Smooth muscle cell (in vitro differentiated cells): ENCODE results near the gene FANCD2. TPM values are rescaled to one million over a fixed set of nuclear protein-coding genes. Genes with fewer than 3 reads are reported as not detected.
"Not testable (repeated sequence)": the region's sequence is repeated elsewhere in the genome, so short reads cannot be mapped to it uniquely, and the experiment has no call there.

ENCODE experiments used
- DNase-seq: peaks from one replicate; lab custom pipeline; 2025; ENCODE audit not compliant: unreplicated experiment; lab: John Stamatoyannopoulos, UW
- H2AFZ ChIP-seq: fragments of 200-600 bp; sonication (generic); 2 replicates; pipeline ENCODE4 v1.6.0; 2016; ENCODE audit warnings: antibody characterized with exemption, low read depth, mild to moderate bottlenecking
- H3F3A ChIP-seq: fragments of 200-600 bp; sonication (generic); 2 replicates; pipeline ENCODE4 v1.6.0; 2017; ENCODE audit warnings: antibody characterized with exemption, low read depth
- H3K27ac ChIP-seq: fragments of 200-600 bp; sonication (generic); 2 replicates; pipeline ENCODE4 v1.5.1; 2016; ENCODE audit warnings: low read depth, mild to moderate bottlenecking
- H3K27me3 ChIP-seq: fragments of 200-600 bp; sonication (generic); 2 replicates; pipeline ENCODE4 v1.6.1; 2016; ENCODE audit warnings: low read depth, mild to moderate bottlenecking
- H3K36me3 ChIP-seq: fragments of 200-600 bp; sonication (generic); 2 replicates; pipeline ENCODE4 v1.5.1; 2016; ENCODE audit warnings: low read depth
- H3K4me1 ChIP-seq: fragments of 200-600 bp; sonication (generic); 2 replicates; pipeline ENCODE4 v1.5.1; 2016; ENCODE audit warnings: low read depth
- H3K4me2 ChIP-seq: fragments of 200-600 bp; sonication (generic); 2 replicates; pipeline ENCODE4 v1.6.0; 2016; ENCODE audit warnings: mild to moderate bottlenecking
- H3K4me3 ChIP-seq: fragments of 200-600 bp; sonication (generic); 2 replicates; pipeline ENCODE4 v1.5.1; 2016; ENCODE audit warnings: mild to moderate bottlenecking
- H3K79me2 ChIP-seq: fragments of 200-600 bp; sonication (generic); 2 replicates; pipeline ENCODE4 v1.6.0; 2016; ENCODE audit warnings: low read depth, mild to moderate bottlenecking
- H3K9ac ChIP-seq: fragments of 200-600 bp; sonication (generic); 2 replicates; pipeline ENCODE4 v1.6.0; 2016; ENCODE audit warnings: low read depth
- H3K9me3 ChIP-seq: fragments of 200-600 bp; sonication (generic); replicated peaks from 2 replicates; pipeline ENCODE4 v1.5.1; 2016; ENCODE audit warnings: low read depth
- H4K20me1 ChIP-seq: fragments of 200-600 bp; sonication (generic); 2 replicates; pipeline ENCODE4 v1.6.0; 2016; ENCODE audit warnings: low read depth
- WGBS: methylation state at CpG from one replicate; pipeline ENCODE4 v1.1.7; 2016; ENCODE audit warnings: low lambda C conversion rate; 5-methylcytosine and 5-hydroxymethylcytosine counted together
- polyA plus RNA-seq: library from polyadenylated mRNA; unstranded; fragments of >200 nt; fragmentation: Nextera tagmentation; extraction: Ambion mirVana; gene quantifications from 2 replicates; pipeline ENCODE4 v1.2.1, GENCODE V29; 2016
- total RNA-seq: library from RNA; depleted of rRNA; stranded (reverse); fragments of >200 nt; gene quantifications from 2 replicates; pipeline ENCODE4 v1.2.3, GENCODE V29; 2014
- TF ChIP-seq, protein P1 (sequence below): fragments of 200-600 bp; sonication (generic); IDR thresholded peaks from 2 replicates; pipeline ENCODE4 v1.5.1; 2017; ENCODE audit warnings: borderline replicate concordance, mild to moderate bottlenecking, antibody characterized with exemption; ENCODE audit not compliant: insufficient read depth, poor library complexity, severe bottlenecking

The FANCD2 gene
- total and polyA plus RNA-seq, 2 experiments from 2014 or later = 4.4 to 7.6 TPM

GRCh38 chr3:10085738-10086137, 59.5 kb downstream of the FANCD2 start:
- WGBS = 77% methylated on average over 1 of the region's 1 CpG
- H3K9me3 ChIP-seq = no peaks in the 10 kb centered on the region
- DNase-seq = no peak

DNA sequence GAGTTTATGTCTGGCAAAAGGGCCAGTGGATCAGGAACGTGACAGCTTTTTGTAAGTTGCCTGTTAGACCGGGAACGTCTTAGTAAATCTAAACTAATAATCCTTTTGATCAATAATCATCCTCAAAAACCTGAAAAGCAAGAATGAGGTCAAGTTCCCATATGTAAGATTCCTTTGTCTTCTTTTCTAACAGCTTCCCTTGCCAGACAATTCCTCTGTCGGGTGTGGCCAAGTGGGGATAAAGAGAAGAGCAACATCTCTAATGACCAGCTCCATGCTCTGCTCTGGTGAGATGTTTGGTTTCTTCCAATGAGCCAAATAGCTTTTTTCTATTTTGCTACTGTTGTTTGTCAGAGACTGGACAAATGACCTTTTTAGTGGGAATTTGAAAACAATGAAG, 62.0 kb downstream of the FANCD2 start:
- Histone ChIP-seq H3K9ac (no peak overlapping the region), H3F3A (no peaks in the 10 kb centered on the region), H3K9me3 (no peaks in the 10 kb centered on the region), H3K27ac (peak overlapping the region; percentile 18), H3K27me3 (no peaks in the 10 kb centered on the region), H3K79me2 (no peaks in the 10 kb centered on the region), H2AFZ (no peak overlapping the region), H3K4me1 (no peaks in the 10 kb centered on the region), H3K36me3 (no peaks in the 10 kb centered on the region), H3K4me2 (no peak overlapping the region), H3K4me3 (no peak overlapping the region), H4K20me1 (no peaks in the 10 kb centered on the region)
- WGBS = 83% methylated on average over 4 of the region's 4 CpGs
- DNase-seq = no peak
- TF ChIP-seq, protein P1, sequence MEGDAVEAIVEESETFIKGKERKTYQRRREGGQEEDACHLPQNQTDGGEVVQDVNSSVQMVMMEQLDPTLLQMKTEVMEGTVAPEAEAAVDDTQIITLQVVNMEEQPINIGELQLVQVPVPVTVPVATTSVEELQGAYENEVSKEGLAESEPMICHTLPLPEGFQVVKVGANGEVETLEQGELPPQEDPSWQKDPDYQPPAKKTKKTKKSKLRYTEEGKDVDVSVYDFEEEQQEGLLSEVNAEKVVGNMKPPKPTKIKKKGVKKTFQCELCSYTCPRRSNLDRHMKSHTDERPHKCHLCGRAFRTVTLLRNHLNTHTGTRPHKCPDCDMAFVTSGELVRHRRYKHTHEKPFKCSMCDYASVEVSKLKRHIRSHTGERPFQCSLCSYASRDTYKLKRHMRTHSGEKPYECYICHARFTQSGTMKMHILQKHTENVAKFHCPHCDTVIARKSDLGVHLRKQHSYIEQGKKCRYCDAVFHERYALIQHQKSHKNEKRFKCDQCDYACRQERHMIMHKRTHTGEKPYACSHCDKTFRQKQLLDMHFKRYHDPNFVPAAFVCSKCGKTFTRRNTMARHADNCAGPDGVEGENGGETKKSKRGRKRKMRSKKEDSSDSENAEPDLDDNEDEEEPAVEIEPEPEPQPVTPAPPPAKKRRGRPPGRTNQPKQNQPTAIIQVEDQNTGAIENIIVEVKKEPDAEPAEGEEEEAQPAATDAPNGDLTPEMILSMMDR = no peak

More at GRCh38 chr3:10085738-10086137, 59.5 kb downstream of the FANCD2 start:
- Histone ChIP-seq H2AFZ (no peak overlapping the region), H3K36me3 (no peaks in the 10 kb centered on the region), H3K9ac (peak overlapping the region; percentile 51), H3K79me2 (no peaks in the 10 kb centered on the region), H3K4me3 (no peak overlapping the region), H3K4me1 (no peaks in the 10 kb centered on the region), H3K4me2 (peak overlapping the region; percentile 17), H3K27me3 (no peaks in the 10 kb centered on the region), H3K27ac (peak overlapping the region; percentile 80), H3F3A (no peaks in the 10 kb centered on the region), H4K20me1 (no peaks in the 10 kb centered on the region)
- TF ChIP-seq, protein P1 = no peak

GRCh38 chr3:10090179-10090578, 63.9 kb downstream of the FANCD2 start:
- Histone ChIP-seq H3K27me3 (no peaks in the 10 kb centered on the region), H3K9me3 (no peaks in the 10 kb centered on the region)
- 96% methylated on average over 6 of the region's 6 CpGs for WGBS

DNA sequence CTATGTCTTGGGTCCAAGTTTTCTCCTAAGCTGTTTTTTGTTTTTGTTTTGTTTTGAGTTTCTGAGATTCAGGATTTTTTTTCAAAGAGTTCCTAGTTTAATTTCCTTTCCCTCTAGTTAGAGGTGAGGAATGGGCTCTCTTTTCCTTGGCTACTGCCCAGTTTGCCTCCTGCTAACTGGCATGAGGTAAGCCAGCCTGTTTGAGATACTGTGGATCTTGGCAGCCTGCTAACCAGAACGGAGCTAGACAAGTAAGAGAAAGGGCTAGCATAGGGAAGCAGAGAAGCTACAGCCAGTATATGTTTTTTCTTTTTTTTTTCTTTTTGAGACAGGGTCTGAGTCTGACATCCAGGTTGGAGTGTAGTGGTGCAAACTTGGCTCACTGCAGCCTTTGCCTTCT, 64.5 kb downstream of the FANCD2 start:
- not testable (repeated sequence) for H3K9me3 ChIP-seq, DNase-seq, H3K9ac ChIP-seq, H2AFZ ChIP-seq, H3K4me2 ChIP-seq, H4K20me1 ChIP-seq, H3K4me1 ChIP-seq, H3F3A ChIP-seq, H3K27ac ChIP-seq, H3K79me2 ChIP-seq, H3K4me3 ChIP-seq, H3K27me3 ChIP-seq, H3K36me3 ChIP-seq
- WGBS = 100% methylated on average over 1 of the region's 1 CpG

More at GRCh38 chr3:10090179-10090578, 63.9 kb downstream of the FANCD2 start:
- Histone ChIP-seq H4K20me1 (no peaks in the 10 kb centered on the region), H3K4me2 (no peak overlapping the region), H3K4me1 (no peaks in the 10 kb centered on the region), H3F3A (no peaks in the 10 kb centered on the region), H3K27ac (no peak overlapping the region), H2AFZ (no peak overlapping the region), H3K4me3 (no peak overlapping the region), H3K79me2 (no peaks in the 10 kb centered on the region), H3K36me3 (no peaks in the 10 kb centered on the region), H3K9ac (no peak overlapping the region)
- TF ChIP-seq, protein P1 = no peak
- DNase-seq = no peak

DNA sequence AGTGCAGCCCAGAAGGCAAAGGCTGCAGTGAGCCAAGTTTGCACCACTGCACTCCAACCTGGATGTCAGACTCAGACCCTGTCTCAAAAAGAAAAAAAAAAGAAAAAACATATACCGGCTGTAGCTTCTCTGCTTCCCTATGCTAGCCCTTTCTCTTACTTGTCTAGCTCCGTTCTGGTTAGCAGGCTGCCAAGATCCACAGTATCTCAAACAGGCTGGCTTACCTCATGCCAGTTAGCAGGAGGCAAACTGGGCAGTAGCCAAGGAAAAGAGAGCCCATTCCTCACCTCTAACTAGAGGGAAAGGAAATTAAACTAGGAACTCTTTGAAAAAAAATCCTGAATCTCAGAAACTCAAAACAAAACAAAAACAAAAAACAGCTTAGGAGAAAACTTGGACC, 65.2 kb downstream of the FANCD2 start:
- H3F3A ChIP-seq, H3K9me3 ChIP-seq, H3K4me3 ChIP-seq, H3K4me2 ChIP-seq, H3K4me1 ChIP-seq, H4K20me1 ChIP-seq, H3K9ac ChIP-seq, H3K27me3 ChIP-seq, H3K36me3 ChIP-seq, H3K27ac ChIP-seq, H3K79me2 ChIP-seq, H2AFZ ChIP-seq, DNase-seq: not testable (repeated sequence)
- 100% methylated on average over 2 of the region's 2 CpGs for WGBS
